AG10803 (cell line): ENCODE data around the gene KRT81.

Experiments
- DNase-seq: peaks from one replicate; pipeline ENCODE4 v3.0.0; 2010; ENCODE audit warnings: low read depth
- H3K4me3 ChIP-seq: 2 replicates; pipeline ENCODE4 v1.5.1; 2011; ENCODE audit warnings: mild to moderate bottlenecking, low read length, control low read depth
- TF ChIP-seq, protein P1 (sequence below): conservative IDR thresholded peaks from 2 replicates; pipeline ENCODE4 v1.5.1; 2011; ENCODE audit warnings: mild to moderate bottlenecking, low read length, control low read depth, inconsistent platforms

The KRT81 gene

DNA sequence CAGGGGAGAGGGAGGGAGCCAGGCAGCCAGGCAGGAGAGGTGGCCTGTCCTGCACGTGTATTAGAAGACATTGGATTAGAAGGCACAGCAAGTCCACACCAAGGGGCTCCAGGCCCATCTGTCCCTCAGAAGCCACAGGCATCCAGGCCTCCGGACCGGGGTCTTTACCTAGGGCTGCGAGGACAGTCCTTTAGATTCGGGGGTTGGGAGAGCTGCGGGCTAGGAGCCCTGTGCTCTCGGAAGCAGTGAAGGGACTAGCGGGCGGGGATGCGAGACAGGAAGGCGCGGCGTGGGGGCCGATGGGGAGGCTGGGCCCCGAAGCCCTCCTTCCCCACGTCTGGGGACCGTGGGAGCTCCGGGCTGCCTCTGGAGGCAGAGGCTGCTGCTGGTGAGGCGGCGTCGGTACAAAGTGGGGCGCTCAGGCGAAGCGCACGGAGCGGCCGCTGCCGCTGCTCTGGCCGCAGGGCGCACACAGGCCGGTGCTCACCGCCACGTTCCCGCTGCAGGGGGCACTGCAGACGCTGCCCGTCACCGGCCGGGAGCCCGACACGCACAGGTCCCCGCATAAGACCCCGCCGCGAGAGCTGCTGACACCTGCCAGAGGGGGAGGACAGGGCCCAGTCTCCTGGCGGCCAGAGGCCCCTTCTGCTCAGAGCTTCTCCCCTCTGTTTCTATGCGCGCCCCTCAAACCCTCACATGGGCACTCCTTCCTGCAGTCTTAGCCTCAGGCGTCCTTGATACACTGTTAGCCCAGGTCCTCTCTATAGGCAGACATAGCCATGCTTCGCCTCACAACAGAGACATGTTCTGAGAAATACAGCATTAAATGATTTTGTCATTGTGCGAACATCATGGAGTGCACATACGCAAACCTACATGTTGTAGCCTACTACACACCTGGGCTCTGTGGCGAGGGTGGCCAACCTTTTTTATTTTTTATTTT, 41.0 kb downstream of the KRT81 start:
- TF ChIP-seq, protein P1, sequence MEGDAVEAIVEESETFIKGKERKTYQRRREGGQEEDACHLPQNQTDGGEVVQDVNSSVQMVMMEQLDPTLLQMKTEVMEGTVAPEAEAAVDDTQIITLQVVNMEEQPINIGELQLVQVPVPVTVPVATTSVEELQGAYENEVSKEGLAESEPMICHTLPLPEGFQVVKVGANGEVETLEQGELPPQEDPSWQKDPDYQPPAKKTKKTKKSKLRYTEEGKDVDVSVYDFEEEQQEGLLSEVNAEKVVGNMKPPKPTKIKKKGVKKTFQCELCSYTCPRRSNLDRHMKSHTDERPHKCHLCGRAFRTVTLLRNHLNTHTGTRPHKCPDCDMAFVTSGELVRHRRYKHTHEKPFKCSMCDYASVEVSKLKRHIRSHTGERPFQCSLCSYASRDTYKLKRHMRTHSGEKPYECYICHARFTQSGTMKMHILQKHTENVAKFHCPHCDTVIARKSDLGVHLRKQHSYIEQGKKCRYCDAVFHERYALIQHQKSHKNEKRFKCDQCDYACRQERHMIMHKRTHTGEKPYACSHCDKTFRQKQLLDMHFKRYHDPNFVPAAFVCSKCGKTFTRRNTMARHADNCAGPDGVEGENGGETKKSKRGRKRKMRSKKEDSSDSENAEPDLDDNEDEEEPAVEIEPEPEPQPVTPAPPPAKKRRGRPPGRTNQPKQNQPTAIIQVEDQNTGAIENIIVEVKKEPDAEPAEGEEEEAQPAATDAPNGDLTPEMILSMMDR, result no peak
- no peak for DNase-seq
- H3K4me3 ChIP-seq, result no peak overlapping the region

DNA sequence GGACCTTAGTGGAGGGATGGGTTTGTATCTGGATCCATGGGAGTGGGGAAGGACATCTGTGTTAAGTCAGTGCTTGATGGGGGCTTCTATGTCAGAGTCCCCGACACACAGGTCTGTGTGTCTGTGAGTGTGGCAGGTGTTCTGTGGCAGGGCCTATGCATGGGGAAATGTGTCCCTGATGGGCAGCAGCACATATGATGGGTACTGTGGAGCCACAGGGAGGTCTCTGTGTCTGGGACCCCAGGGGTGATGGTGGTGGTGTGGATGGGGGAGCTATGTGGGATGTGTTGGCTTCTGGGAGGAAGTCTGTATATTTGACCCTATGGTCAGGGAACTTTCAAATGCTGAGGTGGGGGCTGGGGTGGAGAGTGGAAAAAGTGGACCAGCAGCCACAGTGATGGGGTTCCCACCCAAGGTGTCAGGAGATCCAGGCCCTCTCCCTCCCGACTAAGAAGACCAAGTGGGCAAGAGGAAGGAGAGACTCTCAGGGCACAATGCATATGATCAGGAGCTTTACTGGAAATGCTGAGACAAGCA, 41.8 kb downstream of the KRT81 start:
- TF ChIP-seq, protein P1, result no peak
- no peak for DNase-seq
- H3K4me3 ChIP-seq, result no peak overlapping the region

DNA sequence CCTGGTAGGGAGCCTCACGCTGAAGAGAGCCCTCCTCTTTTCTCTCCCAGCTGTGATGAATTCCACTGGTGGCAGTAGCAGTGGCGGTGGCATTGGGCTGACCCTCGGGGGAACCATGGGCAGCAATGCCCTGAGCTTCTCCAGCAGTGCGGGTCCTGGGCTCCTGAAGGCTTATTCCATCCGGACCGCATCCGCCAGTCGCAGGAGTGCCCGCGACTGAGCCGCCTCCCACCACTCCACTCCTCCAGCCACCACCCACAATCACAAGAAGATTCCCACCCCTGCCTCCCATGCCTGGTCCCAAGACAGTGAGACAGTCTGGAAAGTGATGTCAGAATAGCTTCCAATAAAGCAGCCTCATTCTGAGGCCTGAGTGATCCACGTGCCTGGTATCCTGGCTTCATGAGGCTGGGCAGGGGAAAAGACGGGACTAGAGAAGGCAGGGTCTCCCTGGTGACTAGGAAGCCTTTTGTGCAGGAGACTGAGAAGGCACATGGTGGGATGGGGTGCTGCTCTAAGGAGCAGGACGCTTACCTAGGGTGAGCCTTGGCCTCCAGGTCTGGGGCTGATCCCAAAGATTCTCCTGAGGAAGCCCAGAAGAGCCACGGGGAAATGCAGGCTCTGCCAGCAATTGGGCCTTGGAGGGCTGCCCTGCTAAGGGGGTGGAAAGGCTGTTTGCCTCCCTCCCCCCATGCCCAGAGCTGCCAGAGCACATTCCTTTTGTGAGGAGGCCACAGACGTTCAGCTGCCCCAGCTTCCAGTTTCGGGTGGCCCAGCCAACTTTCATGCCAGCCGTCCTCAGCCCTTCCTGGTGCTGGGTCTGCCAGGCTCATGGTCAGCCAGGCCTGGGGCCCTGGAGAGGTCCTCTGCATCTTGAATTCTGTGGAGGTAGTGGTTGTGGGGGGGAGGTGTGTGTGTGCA, 42.5 kb downstream of the KRT81 start:
- TF ChIP-seq, protein P1, result no peak
- peak; percentile 57 for DNase-seq
- no peak overlapping the region for H3K4me3 ChIP-seq

DNA sequence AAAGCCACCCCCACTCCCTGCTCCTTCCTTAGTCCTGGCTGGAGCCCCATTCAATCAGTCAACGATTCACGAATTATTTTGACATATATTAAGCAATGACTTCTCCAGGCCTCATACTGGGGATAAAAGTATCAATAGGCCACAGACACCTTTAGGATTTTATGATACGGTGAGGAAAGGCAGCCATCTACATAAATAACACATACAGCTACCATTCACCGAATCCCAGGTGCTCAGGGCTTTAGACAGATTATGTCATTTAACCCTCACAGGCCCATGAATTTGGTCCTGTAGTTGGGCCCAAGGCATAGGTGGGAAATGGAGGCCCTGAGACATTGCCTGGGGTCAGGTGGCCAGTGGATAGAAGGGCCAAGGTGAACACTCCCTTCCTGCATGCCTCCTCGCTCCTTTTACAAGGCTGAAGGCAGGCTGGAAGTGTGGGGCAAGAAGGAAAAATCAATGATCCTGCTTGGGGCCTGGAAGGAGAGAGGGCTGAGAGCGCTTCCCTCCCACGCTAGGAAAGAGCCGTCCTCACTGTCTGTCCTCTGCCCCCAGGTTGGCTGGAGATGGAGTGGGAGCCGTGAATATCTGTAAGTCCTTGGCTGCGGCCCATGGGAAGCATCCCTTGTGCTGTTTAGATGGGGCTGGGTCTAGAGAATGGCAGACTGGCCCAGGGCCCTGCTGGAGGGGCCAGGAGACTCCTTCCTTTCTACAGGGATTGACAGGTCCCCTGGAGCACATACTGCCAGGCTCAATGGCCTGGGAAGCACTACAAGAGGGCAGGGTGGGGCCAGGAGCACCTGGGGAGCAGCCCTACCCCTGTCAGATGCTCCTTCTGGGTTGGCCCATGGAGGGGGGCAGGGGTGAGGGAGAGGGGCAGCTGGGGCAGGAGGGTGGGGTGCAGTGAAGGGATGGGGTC, 43.5 kb downstream of the KRT81 start:
- no peak overlapping the region for H3K4me3 ChIP-seq
- TF ChIP-seq, protein P1, result no peak
- DNase-seq, result no peak

DNA sequence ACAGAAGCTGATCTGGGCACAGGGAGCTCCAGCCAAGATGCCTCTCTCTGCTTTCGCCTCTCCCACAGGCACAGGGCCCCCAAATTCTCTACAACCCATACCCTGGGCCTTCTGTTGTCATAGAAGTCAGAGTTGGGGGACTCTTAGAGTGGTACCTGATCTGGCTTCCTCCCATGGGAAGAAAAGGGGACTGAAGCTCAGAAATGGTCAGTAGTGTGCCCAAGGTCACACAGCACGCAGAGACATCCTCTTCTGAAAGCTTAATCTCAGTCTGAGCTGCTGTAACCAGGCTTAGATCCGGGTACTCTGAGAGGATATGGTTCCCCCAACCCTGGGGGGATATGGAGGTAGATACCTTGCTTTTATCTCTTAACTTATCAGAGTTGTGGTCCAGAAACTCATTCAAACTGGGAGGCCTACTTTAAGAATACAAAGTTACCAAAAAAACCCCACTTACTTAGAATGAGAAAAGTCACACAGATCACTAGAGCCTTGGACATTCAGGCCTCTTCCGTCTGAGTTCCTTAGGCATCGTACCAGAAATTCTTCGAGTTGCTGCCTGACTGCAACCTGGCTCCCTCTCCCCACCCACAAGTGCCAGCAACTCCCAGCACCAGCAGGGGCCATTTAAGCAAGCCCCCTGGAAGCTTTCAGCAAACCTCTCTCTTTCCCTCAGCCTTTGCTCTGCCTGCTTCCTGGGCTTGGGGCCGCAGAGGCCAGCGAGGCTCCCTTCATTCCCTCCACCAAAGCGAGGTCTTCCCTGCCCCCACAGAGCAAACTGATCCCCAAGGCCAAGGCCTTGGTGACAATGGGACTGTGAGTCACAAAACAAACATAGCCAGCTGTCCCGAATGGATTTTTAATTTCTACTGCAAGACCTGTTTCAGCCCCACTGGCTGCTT, 44.4 kb downstream of the KRT81 start:
- H3K4me3 ChIP-seq, result no peak overlapping the region
- DNase-seq, result no peak
- TF ChIP-seq, protein P1, result no peak
